Testis (tissue), 2 donors: ENCODE measurements around the gene CRYBA1.

Source experiments
- CTCF ChIP-seq, 3 experiments: fragments of 450-650 bp in 2 of 3; fragments of 200-600 bp in 1 of 3; sonication (generic) in 1 of 3; IDR thresholded peaks; one replicate each; pipeline ENCODE4 v1.5.1; 2016 to 2019; ENCODE audit warnings: antibody characterized with exemption in 3 of 3, mild to moderate bottlenecking in 2 of 3, moderate library complexity in 1 of 3
- POLR2A ChIP-seq: fragments of 450-650 bp; IDR thresholded peaks from one replicate; pipeline ENCODE4 v1.6.1; 2017; ENCODE audit warnings: antibody characterized with exemption, mild to moderate bottlenecking, moderate library complexity

- TF ChIP-seq CTCF (IDR thresholded peaks at IDR 0.05) (no peak), POLR2A (no peak)
Measured at GRCh38 chr17:29279397-29280070, 32.9 kb downstream of the CRYBA1 start.
